ENCODE data around the gene ARHGAP40. TPM values are rescaled to one million over a fixed set of nuclear protein-coding genes. Genes with fewer than 3 reads are reported as not detected.

Gene ARHGAP40
- total and polyA plus RNA-seq, 5 donors, result not detected

DNA sequence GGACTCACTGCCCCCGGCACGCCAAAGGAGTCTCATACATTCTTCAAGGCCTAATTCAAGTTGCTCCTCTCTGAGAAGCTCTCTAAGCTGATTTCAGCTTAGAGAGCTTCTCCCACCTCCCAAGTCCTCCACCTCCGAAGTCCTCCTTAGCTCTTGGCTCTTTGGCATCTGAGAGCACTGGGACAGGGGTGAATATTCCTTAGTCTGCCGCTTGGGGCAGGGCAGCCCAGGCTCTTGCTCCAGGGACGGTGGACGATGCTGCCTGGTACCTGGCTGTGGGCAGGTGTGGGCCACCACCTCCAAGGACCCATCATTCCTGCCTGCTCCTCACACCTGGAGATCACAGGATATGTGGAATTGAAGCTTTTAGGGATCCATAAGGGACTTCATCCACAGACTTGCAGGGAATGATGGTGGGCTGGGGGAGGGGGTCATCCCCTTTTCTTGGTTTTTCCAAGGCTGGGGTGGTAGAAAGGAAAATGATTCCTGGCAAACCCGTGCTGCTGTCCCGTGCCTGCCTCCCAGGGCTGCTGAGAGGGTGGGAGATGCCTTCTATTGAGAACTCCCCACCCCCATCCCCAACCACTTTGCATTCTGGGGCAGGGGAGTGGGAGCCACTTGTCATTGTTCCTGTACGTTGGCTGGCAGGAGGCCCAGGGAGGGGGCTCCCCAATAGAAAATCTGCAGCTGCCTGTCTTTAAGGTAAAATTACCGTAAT lies 57.4 kb downstream of the ARHGAP40 start:
- Histone ChIP-seq H3K27me3 (ENCODE audit: control insufficient read depth, insufficient read depth) (no peaks in the 10 kb centered on the region), H3K27ac (ENCODE audit: low read length) (no peak overlapping the region), H3K4me3 (ENCODE audit: low read length) (no peak overlapping the region), H3K4me1 (ENCODE audit: control insufficient read depth, insufficient read depth, low read length) (no peaks in the 10 kb centered on the region), H3K9me3 (ENCODE audit: control insufficient read depth, low read length) (no peaks in the 10 kb centered on the region)
- ATAC-seq (peak in 1 of 2 donors; percentile 72), DNase-seq (no peak)
- WGBS, result 12% methylated on average over 10 of the region's 10 CpGs
- intact Hi-C loops (cut with DNase I), result no loop called here

DNA sequence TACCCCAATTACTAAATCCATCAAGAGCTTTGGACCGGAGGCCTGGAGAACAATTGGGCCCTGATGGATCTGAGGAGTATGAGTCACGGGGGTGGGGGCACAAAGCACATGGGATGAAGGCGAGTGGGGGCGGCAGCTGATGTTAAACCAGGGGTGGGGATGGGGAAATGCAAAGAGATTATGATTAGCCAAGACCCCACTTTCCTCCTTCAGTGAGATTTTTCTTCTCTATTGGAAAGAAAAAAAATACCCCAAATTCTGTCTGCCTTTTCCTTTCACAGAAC lies 57.9 kb downstream of the ARHGAP40 start:
- H3K27me3 ChIP-seq (ENCODE audit: control insufficient read depth, insufficient read depth), result no peaks in the 10 kb centered on the region

DNA sequence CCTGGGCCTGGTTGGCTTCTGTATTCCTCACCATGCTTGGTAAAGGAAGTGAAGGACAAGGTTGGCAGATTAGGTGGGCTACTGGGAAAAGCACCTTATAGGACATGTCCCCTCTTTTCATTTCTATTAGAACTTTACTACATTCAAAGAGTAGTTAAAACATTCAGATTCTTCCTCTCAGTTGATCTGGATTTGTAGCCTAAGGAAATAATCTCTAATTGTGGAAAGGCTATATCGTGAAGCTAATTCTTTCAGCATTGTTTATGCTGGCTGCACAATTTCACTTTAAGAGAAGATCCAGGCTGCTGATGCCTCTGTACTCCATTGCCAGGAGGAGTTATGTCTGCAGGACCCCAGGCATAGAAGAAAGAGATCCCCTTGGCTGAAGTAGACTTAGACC lies 58.8 kb downstream of the ARHGAP40 start:
- ATAC-seq (no peak), DNase-seq (no peak)
- H3K27me3 ChIP-seq (ENCODE audit: control insufficient read depth, insufficient read depth), result no peaks in the 10 kb centered on the region
- H3K4me1 ChIP-seq (ENCODE audit: control insufficient read depth, insufficient read depth, low read length), result no peaks in the 10 kb centered on the region
- H3K27ac ChIP-seq (ENCODE audit: low read length), result no peak overlapping the region
- no peaks in the 10 kb centered on the region for H3K9me3 ChIP-seq (ENCODE audit: control insufficient read depth, low read length)
- no peak overlapping the region for H3K4me3 ChIP-seq (ENCODE audit: low read length)
- intact Hi-C loops (cut with DNase I), result no loop called here
- WGBS, result 86% methylated on average over 1 of the region's 1 CpG

More for the DNA sequence above, 57.9 kb downstream of the ARHGAP40 start:
- intact Hi-C loops (cut with DNase I), result no loop called here
- H3K4me3 ChIP-seq (ENCODE audit: low read length), result no peak overlapping the region
- no peak for DNase-seq
- H3K27ac ChIP-seq (ENCODE audit: low read length), result no peak overlapping the region
- no peak for ATAC-seq
- H3K4me1 ChIP-seq (ENCODE audit: control insufficient read depth, insufficient read depth, low read length), result no peaks in the 10 kb centered on the region
- H3K9me3 ChIP-seq (ENCODE audit: control insufficient read depth, low read length), result no peaks in the 10 kb centered on the region
- WGBS, result 59% methylated on average over 4 of the region's 4 CpGs

DNA sequence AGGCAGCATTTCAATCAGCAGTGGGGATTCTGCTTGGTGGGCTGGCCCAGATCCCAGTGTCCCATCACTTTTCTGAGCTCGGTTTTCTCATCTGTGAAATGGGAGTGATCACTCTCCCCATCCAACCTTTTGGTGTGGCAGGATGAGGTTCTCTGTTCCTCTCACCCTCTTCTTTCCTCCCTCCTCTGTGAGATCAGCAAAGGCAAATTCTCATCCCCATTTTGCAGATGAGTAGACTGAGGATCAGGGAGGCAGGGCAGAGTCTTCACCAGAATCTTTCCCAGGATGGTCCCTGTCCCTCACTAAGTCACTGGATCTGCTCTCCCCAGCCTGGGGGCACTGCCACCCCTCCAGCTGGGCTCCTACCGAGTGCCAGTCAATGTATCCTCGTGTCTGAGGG lies 62.1 kb downstream of the ARHGAP40 start:
- Histone ChIP-seq H3K4me1 (ENCODE audit: control insufficient read depth, insufficient read depth, low read length) (peaks cover 2% of the 10 kb centered on the region), H3K27ac (ENCODE audit: low read length) (no peak overlapping the region), H3K27me3 (ENCODE audit: control insufficient read depth, insufficient read depth) (no peaks in the 10 kb centered on the region), H3K9me3 (ENCODE audit: control insufficient read depth, low read length) (no peaks in the 10 kb centered on the region), H3K4me3 (ENCODE audit: low read length) (no peak overlapping the region)
- WGBS, result 79% methylated on average over 3 of the region's 3 CpGs
- DNase-seq, result no peak
- intact Hi-C loops (cut with DNase I), result no loop called here
- ATAC-seq, result no peak

DNA sequence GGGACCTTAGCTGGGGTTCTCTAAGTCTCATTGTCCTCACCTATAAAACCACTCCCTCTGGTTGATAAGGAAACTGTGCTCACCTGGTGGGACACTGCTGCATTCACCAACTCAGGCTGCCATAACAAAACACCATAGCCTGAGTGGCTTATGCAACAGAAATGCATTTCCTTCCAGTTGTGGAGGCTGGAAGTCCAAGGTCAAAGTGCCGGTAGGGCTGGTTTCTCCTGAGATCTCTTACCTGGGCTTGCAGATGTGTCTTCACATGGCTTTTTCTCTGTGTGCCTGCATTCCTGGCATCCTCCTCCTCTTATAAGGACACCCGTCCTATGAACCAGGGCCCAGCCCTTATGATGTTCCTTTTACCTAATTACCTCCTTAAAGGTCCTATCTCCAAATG lies 62.7 kb downstream of the ARHGAP40 start:
- intact Hi-C loops (cut with DNase I), result no loop called here
- Histone ChIP-seq H3K4me1 (ENCODE audit: control insufficient read depth, insufficient read depth, low read length) (peaks cover 2% of the 10 kb centered on the region), H3K27me3 (ENCODE audit: control insufficient read depth, insufficient read depth) (no peaks in the 10 kb centered on the region), H3K9me3 (ENCODE audit: control insufficient read depth, low read length) (no peaks in the 10 kb centered on the region), H3K4me3 (ENCODE audit: low read length) (no peak overlapping the region), H3K27ac (ENCODE audit: low read length) (no peak overlapping the region)
- ATAC-seq, result no peak
- no peak for DNase-seq
- WGBS, result 80% methylated on average over 2 of the region's 2 CpGs

DNA sequence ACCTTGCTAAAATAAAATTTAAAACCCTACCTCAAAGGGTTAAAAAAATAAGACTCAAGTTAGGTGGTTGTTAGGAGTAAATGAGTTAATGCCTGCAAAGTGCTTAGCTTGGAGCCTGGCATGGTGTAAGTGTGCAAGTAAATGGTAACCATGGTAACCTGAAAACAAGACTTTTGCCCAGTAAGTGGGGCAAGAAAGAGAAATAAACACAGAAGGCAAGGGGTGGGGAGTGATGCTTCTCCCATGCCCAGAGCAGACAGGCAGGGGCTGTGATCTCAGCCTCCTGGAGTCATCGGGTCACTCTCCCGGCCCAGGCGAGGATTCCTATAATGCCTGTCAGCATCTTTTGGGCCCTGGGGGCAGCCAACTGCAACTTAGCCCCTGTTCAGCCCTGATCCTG lies 63.5 kb downstream of the ARHGAP40 start:
- H3K27ac ChIP-seq (ENCODE audit: low read length), result no peak overlapping the region
- no peak for DNase-seq
- peaks cover 2% of the 10 kb centered on the region for H3K4me1 ChIP-seq (ENCODE audit: control insufficient read depth, insufficient read depth, low read length)
- H3K9me3 ChIP-seq (ENCODE audit: control insufficient read depth, low read length), result no peaks in the 10 kb centered on the region
- no peaks in the 10 kb centered on the region for H3K27me3 ChIP-seq (ENCODE audit: control insufficient read depth, insufficient read depth)
- ATAC-seq, result no peak
- WGBS, result 43% methylated on average over 3 of the region's 3 CpGs
- intact Hi-C loops (cut with DNase I), result no loop called here
- H3K4me3 ChIP-seq (ENCODE audit: low read length), result no peak overlapping the region

DNA sequence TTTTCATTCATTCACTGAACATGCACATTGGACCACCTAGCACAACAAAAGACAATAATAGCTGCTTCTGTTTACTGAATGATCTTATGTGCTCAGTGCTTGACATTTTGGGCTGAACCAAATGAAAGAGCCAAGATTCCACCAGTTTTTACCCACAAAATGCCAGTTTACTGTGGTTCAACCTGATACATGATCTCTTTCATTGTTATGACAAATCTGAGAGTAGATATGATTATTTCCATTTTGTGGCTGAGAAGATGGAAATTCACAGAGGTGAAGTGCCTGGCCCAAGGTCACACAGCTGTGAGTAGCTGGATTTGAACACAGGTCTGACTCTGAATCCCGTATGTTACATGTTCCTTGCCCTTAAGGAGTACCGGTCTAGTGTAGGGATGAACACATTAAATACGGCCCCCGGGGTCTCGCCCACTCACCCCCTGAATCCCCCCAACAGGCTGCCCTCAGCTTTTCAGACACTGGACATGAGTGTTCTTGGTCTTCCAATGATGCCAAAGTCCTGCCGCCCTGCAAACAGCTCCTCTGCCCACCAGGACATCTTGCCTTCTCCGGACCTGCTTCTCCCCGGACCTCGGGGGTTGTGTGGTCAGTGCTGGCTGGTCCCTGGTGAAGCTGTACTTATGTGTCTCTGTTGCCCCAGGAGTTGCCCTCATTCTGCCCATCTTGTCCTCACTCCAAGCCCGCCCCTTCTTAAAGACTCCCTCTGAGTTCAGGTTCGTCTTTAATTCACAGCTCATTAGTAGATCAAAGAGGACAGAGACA lies 64.1 kb downstream of the ARHGAP40 start:
- DNase-seq (no peak), ATAC-seq (peak in 1 of 2 donors; percentile 24)
- 69% methylated on average over 11 of the region's 11 CpGs for WGBS
- Histone ChIP-seq H3K4me3 (ENCODE audit: low read length) (no peak overlapping the region), H3K9me3 (ENCODE audit: control insufficient read depth, low read length) (no peaks in the 10 kb centered on the region), H3K27ac (ENCODE audit: low read length) (no peak overlapping the region), H3K4me1 (ENCODE audit: control insufficient read depth, insufficient read depth, low read length) (peaks cover 2% of the 10 kb centered on the region), H3K27me3 (ENCODE audit: control insufficient read depth, insufficient read depth) (no peaks in the 10 kb centered on the region)
- intact Hi-C loops (cut with DNase I), result no loop called here

DNA sequence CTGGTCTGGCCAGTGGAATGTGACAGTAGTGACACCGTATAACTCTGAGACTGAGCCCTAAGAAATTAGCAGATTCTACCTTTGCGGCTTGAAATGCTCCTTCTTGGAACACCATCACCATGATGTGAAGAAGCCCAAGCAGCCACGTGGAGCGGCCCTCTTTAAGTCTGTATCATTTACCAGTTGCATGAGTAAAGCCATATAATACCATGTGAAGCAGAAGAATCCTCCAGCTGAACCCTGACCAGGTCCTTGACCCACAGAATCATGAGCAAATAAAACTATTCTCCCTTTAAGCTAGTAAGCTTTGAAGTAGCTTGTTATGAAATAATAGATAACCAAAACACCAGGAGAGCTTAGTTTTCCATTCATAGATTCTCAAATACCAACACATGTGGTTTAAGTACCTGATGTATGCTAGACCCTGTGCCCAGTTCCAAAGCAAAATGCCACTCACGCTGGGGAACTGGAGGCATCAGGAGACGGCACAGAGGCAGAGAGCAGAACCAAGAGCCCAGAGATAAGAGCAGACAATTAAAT lies 65.9 kb downstream of the ARHGAP40 start:
- ATAC-seq (no peak), DNase-seq (no peak)
- Histone ChIP-seq H3K27me3 (ENCODE audit: control insufficient read depth, insufficient read depth) (no peaks in the 10 kb centered on the region), H3K9me3 (ENCODE audit: control insufficient read depth, low read length) (no peaks in the 10 kb centered on the region), H3K4me3 (ENCODE audit: low read length) (no peak overlapping the region), H3K4me1 (ENCODE audit: control insufficient read depth, insufficient read depth, low read length) (peaks cover 2% of the 10 kb centered on the region), H3K27ac (ENCODE audit: low read length) (no peak overlapping the region)
- intact Hi-C loops (cut with DNase I), result no loop called here
- 75% methylated on average over 6 of the region's 6 CpGs for WGBS

DNA sequence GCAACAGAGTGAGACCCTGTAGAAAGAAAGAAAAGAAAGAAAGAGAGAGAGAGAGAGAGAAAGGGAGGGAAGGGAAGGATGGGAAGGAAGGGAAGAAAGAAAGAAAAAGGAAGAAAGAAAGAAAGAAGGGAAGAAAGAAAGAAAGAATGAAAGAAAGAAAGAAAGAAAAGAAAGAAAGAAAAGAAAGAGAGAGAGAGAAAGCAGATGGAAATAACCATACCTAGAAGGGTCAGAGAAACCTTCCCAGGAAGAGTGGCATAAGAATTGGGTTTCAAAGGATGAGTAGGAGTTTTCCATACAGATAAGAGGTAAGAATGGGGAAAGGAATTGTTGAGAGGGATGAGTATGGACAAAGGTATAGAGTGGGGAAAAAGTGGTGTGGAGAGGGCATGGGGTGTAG lies 68.1 kb downstream of the ARHGAP40 start:
- intact Hi-C loops (cut with DNase I), result no loop called here

DNA sequence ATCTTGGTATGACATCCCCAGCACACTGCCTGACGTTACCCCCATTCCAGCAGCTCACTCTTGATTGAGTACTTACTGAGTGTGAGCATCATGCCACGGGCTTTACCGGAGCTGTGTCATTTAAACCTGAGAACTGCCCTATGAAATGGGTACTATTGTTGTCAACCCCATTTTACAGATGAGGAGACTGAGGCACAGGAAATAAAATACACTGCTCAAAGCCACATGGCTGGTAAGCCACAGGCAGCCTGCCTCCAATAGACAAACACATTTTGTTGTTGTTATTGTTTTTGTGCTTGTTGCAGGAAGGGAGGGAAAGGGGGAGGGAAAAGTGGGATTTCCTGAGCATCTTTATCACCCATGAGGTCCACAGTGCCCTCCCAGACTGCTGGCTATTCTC lies 69.2 kb downstream of the ARHGAP40 start:
- no peaks in the 10 kb centered on the region for H3K9me3 ChIP-seq (ENCODE audit: control insufficient read depth, low read length)
- H3K27me3 ChIP-seq (ENCODE audit: control insufficient read depth, insufficient read depth), result peaks cover 3% of the 10 kb centered on the region
- ATAC-seq (no peak), DNase-seq (no peak)
- H3K4me3 ChIP-seq (ENCODE audit: low read length), result no peak overlapping the region
- no peak overlapping the region for H3K27ac ChIP-seq (ENCODE audit: low read length)
- peaks cover 2% of the 10 kb centered on the region for H3K4me1 ChIP-seq (ENCODE audit: control insufficient read depth, insufficient read depth, low read length)
- intact Hi-C loops (cut with DNase I), result no loop called here
- 75% methylated on average over 3 of the region's 3 CpGs for WGBS

More for the DNA sequence above, 68.1 kb downstream of the ARHGAP40 start:
- Histone ChIP-seq H3K4me1 (ENCODE audit: control insufficient read depth, insufficient read depth, low read length) (peaks cover 2% of the 10 kb centered on the region), H3K27ac (ENCODE audit: low read length) (no peak overlapping the region), H3K4me3 (ENCODE audit: low read length) (no peak overlapping the region), H3K27me3 (ENCODE audit: control insufficient read depth, insufficient read depth) (peaks cover 3% of the 10 kb centered on the region), H3K9me3 (ENCODE audit: control insufficient read depth, low read length) (no peaks in the 10 kb centered on the region)
- no peak for DNase-seq
- ATAC-seq, result no peak

DNA sequence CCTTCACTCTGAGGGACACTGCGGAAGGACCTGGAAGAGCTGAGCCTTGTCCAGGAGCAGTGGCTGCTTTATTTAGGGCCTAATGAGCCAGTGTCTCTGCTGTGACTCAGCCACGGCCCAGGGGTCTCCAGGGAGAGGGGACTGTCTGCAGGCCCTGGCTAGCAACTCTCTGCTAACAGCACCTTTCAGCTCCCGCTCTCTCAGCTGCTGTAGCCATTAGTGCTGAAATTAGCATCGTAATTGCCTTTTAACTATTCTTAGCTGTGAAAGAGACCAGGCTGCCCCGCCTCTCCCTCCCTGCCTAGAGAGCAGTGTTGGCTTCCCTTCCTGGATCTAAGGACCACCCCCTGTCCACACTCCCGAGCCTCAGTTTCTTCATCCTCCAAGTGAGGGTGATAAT lies 69.6 kb downstream of the ARHGAP40 start:
- Histone ChIP-seq H3K4me3 (ENCODE audit: low read length) (no peak overlapping the region), H3K4me1 (ENCODE audit: control insufficient read depth, insufficient read depth, low read length) (peaks cover under 1% of the 10 kb centered on the region), H3K27ac (ENCODE audit: low read length) (no peak overlapping the region), H3K9me3 (ENCODE audit: control insufficient read depth, low read length) (no peaks in the 10 kb centered on the region), H3K27me3 (ENCODE audit: control insufficient read depth, insufficient read depth) (peaks cover 3% of the 10 kb centered on the region)
- ATAC-seq (no peak), DNase-seq (peak in 1 of 3 donors; percentile 13)
- 19% methylated on average over 6 of the region's 6 CpGs for WGBS
- intact Hi-C loops (cut with DNase I), result no loop called here

All from right cardiac atrium (tissue), 5 donors.